ENCODE measurements around the gene LCE1C.

The LCE1C gene

DNA sequence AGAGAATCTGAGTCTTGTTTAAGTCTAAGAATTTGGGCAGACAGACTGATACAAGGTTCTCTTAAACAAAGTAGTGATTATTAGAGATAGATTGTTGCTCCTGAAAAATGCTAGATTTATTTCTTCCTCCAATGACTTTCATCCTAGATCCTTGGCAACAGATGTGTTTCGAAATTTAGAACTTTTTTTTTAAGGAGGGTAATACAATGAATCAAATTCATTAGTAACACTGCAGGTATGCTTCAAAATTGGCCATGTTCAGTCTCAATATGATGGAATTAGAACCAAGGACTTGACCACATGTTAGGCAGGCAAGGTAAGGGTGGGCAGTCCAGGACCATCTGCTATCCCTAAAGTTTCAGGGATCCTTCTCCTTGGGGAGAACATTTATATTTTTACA, 36.0 kb downstream of the LCE1C start:
- Mint-ChIP-seq H3K9me3 (peaks cover 35% of the 10 kb centered on the region), H3K36me3 (ENCODE audit: low read depth) (no peaks in the 10 kb centered on the region), H3K4me1 (no peaks in the 10 kb centered on the region), H3K27ac (no peak overlapping the region), H3K4me3 (no peak overlapping the region), H3K27me3 (ENCODE audit: low read depth) (peaks cover 3% of the 10 kb centered on the region)
- TF ChIP-seq, protein P1, sequence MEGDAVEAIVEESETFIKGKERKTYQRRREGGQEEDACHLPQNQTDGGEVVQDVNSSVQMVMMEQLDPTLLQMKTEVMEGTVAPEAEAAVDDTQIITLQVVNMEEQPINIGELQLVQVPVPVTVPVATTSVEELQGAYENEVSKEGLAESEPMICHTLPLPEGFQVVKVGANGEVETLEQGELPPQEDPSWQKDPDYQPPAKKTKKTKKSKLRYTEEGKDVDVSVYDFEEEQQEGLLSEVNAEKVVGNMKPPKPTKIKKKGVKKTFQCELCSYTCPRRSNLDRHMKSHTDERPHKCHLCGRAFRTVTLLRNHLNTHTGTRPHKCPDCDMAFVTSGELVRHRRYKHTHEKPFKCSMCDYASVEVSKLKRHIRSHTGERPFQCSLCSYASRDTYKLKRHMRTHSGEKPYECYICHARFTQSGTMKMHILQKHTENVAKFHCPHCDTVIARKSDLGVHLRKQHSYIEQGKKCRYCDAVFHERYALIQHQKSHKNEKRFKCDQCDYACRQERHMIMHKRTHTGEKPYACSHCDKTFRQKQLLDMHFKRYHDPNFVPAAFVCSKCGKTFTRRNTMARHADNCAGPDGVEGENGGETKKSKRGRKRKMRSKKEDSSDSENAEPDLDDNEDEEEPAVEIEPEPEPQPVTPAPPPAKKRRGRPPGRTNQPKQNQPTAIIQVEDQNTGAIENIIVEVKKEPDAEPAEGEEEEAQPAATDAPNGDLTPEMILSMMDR (IDR thresholded peaks at IDR 0.05; ENCODE audit: unreplicated experiment in 3 of 3): no peak

DNA sequence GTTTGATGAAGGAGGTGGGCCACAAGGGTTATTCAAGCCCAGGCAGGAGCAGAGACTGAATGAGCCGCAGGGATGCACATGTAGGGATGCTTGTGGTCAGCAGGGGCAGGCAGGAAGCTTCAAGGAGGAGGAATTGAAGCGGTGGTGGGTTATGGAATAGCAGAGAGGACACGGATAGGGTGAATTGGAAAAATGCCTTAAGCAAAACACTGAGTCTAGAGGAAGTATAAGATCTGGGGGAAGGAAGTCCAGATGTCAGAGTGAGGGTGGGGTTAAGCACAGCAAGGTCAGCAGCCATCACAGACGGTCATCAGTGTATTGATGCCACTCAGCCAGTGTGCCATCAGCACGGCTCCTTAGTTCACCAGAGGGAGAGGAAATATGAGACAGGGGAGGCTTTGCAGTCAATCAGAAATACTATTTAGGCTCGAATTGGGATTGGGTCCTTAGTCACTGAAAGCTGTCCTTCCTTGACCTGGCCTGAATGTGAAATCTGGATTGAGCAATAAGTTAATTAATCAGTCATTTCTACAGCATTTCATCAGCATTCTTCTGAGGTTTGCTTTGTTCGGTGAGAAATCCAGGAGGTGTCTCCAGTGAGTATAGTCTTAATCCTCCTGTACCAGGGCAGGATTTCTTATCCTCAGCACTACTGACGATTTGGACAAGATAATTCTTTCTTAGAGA, 37.5 kb downstream of the LCE1C start:
- Mint-ChIP-seq H3K9me3 (peaks cover 29% of the 10 kb centered on the region), H3K4me3 (no peak overlapping the region), H3K27ac (no peak overlapping the region), H3K36me3 (ENCODE audit: low read depth) (no peaks in the 10 kb centered on the region), H3K27me3 (ENCODE audit: low read depth) (peaks cover 3% of the 10 kb centered on the region), H3K4me1 (no peaks in the 10 kb centered on the region)
- TF ChIP-seq, protein P1 (IDR thresholded peaks at IDR 0.05; ENCODE audit: unreplicated experiment in 3 of 3): no peak

- no peaks in the 10 kb centered on the region for H3K27me3 Mint-ChIP-seq (ENCODE audit: low read depth)
- H3K27ac Mint-ChIP-seq: no peak overlapping the region
- no peak overlapping the region for H3K4me3 Mint-ChIP-seq
- H3K9me3 Mint-ChIP-seq: peaks cover 53% of the 10 kb centered on the region
- TF ChIP-seq, protein P1 (IDR thresholded peaks at IDR 0.05; ENCODE audit: unreplicated experiment in 3 of 3): no peak
- H3K36me3 Mint-ChIP-seq (ENCODE audit: low read depth): peaks cover 9% of the 10 kb centered on the region
- H3K4me1 Mint-ChIP-seq: no peaks in the 10 kb centered on the region
Observed at GRCh38 chr1:152761609-152762213, 44.7 kb downstream of the LCE1C start.

DNA sequence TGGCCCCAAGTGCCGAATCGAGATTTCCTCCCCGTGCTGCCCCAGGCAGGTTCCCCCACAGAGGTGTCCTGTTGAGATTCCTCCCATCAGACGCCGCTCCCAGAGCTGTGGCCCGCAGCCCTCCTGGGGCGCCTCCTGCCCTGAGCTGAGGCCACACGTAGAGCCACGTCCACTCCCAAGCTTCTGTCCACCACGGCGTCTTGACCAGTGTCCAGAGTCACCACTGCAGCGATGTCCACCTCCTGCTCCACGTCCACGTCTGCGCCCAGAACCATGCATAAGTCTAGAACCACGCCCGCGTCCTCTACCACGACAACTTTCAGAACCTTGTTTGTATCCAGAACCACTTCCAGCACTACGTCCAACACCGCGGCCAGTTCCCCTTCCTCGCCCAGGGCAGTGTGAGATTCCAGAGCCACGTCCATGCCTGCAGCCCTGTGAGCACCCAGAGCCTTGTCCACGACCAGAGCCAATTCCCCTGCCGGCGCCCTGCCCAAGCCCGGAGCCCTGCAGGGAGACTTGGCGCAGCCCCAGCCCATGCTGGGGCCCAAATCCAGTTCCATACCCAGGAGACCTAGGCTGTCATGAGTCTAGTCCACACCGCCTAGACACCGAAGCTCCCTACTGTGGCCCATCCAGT, 45.8 kb downstream of the LCE1C start:
- Mint-ChIP-seq H3K36me3 (ENCODE audit: low read depth) (peaks cover 9% of the 10 kb centered on the region), H3K27ac (no peak overlapping the region), H3K4me3 (no peak overlapping the region), H3K27me3 (ENCODE audit: low read depth) (no peaks in the 10 kb centered on the region), H3K9me3 (peaks cover 51% of the 10 kb centered on the region), H3K4me1 (no peaks in the 10 kb centered on the region)
- TF ChIP-seq, protein P1 (IDR thresholded peaks at IDR 0.05; ENCODE audit: unreplicated experiment in 3 of 3): no peak

GRCh38 chr1:152759453-152760173, 46.8 kb downstream of the LCE1C start:
- H3K9me3 Mint-ChIP-seq: peaks cover 52% of the 10 kb centered on the region
- H3K4me3 Mint-ChIP-seq: no peak overlapping the region
- TF ChIP-seq, protein P1 (IDR thresholded peaks at IDR 0.05; ENCODE audit: unreplicated experiment in 3 of 3): no peak
- H3K27me3 Mint-ChIP-seq (ENCODE audit: low read depth): no peaks in the 10 kb centered on the region
- peaks cover 9% of the 10 kb centered on the region for H3K36me3 Mint-ChIP-seq (ENCODE audit: low read depth)
- no peak overlapping the region for H3K27ac Mint-ChIP-seq
- no peaks in the 10 kb centered on the region for H3K4me1 Mint-ChIP-seq

All from nephron (organoid).